Endothelial cell (in vitro differentiated cells): ENCODE measurements around the gene SLC9A9. TPM values are rescaled to one million over a fixed set of nuclear protein-coding genes. Genes with fewer than 3 reads are reported as not detected.

ENCODE experiments used
- DNase-seq: peaks from one replicate; pipeline ENCODE4 v3.0.0; 2021; ENCODE audit warnings: low spot score
- H3K27ac Mint-ChIP-seq: one replicate; pipeline ENCODE4 v1.8.0; 2021; ENCODE audit warnings: mixed read lengths, inconsistent platforms; ENCODE audit not compliant: unreplicated experiment
- H3K27me3 Mint-ChIP-seq: one replicate; pipeline ENCODE4 v1.8.0; 2021; ENCODE audit warnings: mild to moderate bottlenecking, moderate library complexity, mixed read lengths, inconsistent platforms; ENCODE audit not compliant: unreplicated experiment
- H3K36me3 Mint-ChIP-seq: one replicate; pipeline ENCODE4 v1.8.0; 2021; ENCODE audit warnings: mild to moderate bottlenecking, low read depth, mixed read lengths, inconsistent platforms; ENCODE audit not compliant: unreplicated experiment
- H3K4me1 Mint-ChIP-seq: one replicate; pipeline ENCODE4 v1.8.0; 2021; ENCODE audit warnings: mild to moderate bottlenecking, mixed read lengths, inconsistent platforms; ENCODE audit not compliant: unreplicated experiment
- H3K4me3 Mint-ChIP-seq: one replicate; pipeline ENCODE4 v1.8.0; 2021; ENCODE audit warnings: mild to moderate bottlenecking, mixed read lengths, inconsistent platforms; ENCODE audit not compliant: unreplicated experiment
- H3K9me3 Mint-ChIP-seq: one replicate; pipeline ENCODE4 v1.8.0; 2021; ENCODE audit warnings: mixed read lengths, inconsistent platforms; ENCODE audit not compliant: unreplicated experiment
- total RNA-seq: library from RNA; stranded (reverse); fragmentation: NEBNext Ultra II Directional; extraction: Animal tissue kit (Norgen Biotek cat#: 25700); gene quantifications from one replicate; pipeline ENCODE4 v1.2.1, GENCODE V29; 2021; ENCODE audit not compliant: unreplicated experiment
- TF ChIP-seq, protein P1 (sequence below): fragments of 200-600 bp; sonication (generic); IDR thresholded peaks from one replicate; pipeline ENCODE4 v1.5.0; 2021; ENCODE audit warnings: antibody characterized with exemption; ENCODE audit not compliant: unreplicated experiment

The SLC9A9 gene
- total RNA-seq, 1 donor from 2014 or later: 7.9 TPM

DNA sequence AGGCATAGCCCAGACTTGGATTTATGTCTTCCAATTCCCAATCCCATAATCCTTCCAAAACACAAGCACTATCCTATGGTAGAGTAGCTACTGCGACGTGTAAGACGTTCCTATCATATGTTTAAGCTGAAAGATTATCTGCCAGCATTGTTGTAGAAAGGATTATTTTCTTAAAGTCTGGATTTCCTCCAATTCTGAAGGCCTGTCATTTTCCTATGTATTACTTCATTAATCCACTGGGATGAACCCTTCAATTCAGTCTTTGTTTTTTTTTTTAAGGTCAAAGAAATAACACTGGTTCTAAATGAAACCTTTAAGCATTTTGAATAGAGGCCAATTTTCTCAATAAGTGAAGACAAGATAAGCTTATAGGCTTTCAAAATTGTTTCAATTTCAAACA, 289.0 kb downstream of the SLC9A9 start:
- H3K36me3 Mint-ChIP-seq: peaks cover 16% of the 10 kb centered on the region
- DNase-seq: no peak
- no peaks in the 10 kb centered on the region for H3K27me3 Mint-ChIP-seq
- no peak overlapping the region for H3K27ac Mint-ChIP-seq
- H3K9me3 Mint-ChIP-seq: peaks cover 5% of the 10 kb centered on the region
- H3K4me3 Mint-ChIP-seq: no peak overlapping the region
- TF ChIP-seq, protein P1, sequence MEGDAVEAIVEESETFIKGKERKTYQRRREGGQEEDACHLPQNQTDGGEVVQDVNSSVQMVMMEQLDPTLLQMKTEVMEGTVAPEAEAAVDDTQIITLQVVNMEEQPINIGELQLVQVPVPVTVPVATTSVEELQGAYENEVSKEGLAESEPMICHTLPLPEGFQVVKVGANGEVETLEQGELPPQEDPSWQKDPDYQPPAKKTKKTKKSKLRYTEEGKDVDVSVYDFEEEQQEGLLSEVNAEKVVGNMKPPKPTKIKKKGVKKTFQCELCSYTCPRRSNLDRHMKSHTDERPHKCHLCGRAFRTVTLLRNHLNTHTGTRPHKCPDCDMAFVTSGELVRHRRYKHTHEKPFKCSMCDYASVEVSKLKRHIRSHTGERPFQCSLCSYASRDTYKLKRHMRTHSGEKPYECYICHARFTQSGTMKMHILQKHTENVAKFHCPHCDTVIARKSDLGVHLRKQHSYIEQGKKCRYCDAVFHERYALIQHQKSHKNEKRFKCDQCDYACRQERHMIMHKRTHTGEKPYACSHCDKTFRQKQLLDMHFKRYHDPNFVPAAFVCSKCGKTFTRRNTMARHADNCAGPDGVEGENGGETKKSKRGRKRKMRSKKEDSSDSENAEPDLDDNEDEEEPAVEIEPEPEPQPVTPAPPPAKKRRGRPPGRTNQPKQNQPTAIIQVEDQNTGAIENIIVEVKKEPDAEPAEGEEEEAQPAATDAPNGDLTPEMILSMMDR: no peak
- no peaks in the 10 kb centered on the region for H3K4me1 Mint-ChIP-seq

DNA sequence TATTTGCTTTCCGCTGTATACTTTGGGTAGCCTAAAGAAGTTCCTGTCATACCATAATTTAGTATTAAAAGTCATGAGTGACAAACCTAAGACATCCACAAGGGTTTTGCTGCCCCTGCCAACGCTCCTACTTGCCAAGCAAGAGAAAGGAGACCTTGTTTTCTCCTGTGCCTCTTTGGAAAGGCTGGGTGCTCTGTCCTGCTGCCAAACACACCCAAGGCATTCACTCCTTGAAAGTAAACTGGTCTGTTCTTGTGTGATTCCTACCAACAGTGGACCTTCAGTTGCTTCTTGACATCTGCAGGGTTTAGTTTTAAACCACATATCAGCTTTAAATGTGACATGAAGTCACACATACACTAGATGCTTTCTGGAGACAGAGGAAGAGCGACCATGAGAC, 295.4 kb downstream of the SLC9A9 start:
- DNase-seq: no peak
- Mint-ChIP-seq H3K4me3 (no peak overlapping the region), H3K27ac (no peak overlapping the region), H3K9me3 (peaks cover 5% of the 10 kb centered on the region), H3K4me1 (no peaks in the 10 kb centered on the region), H3K36me3 (peaks cover 9% of the 10 kb centered on the region), H3K27me3 (no peaks in the 10 kb centered on the region)
- TF ChIP-seq, protein P1: no peak

DNA sequence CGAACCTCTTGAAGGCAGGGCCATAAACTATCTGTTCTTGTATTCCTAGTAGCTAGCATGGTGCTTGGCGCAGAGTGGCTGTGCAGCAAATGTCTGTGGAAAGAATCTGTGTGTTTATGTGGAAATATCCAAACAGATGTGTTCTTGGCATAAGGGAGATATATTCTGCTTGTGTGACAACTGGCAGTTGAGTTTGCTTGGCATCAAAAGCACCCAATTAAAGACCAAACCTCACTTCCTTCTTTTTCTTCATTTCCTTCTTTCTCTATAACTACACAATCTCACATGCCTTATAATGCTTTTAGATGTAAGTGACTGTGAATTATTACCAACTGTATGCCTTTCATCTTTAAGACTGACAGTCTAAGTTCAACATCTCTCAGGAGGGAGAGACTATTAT, 296.5 kb downstream of the SLC9A9 start:
- no peak for DNase-seq
- no peak overlapping the region for H3K4me3 Mint-ChIP-seq
- H3K27me3 Mint-ChIP-seq: no peaks in the 10 kb centered on the region
- H3K27ac Mint-ChIP-seq: no peak overlapping the region
- TF ChIP-seq, protein P1: no peak
- no peaks in the 10 kb centered on the region for H3K9me3 Mint-ChIP-seq
- H3K36me3 Mint-ChIP-seq: peaks cover 3% of the 10 kb centered on the region
- H3K4me1 Mint-ChIP-seq: no peaks in the 10 kb centered on the region

DNA sequence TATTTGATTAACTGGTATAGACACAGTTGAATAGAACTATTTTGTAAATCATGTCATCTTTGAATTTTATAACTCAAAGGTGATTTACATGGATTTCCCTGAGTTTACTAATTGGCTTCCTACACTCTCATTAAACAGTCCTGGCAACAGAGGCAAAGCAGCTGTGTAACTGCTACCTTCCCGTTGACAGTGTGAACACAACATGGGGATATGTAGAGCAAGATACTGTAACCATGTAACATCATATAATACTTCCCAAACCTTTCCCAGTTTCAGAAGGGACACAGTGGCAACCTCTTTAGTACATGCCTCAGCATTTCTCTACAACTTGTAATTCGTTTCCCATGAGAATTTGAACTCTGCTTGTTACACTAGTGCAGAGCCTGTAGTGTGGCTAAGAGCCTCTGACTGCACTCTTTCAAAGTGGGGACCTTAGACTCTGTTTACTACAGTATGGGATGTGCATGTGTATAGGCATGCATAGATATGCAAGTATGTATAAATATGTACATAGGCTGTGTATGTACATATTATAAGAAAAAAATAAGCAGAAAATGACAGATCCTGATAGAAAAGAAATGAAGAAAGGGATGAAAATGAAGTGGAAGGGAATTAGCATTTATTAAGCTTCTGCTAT, 299.3 kb downstream of the SLC9A9 start:
- TF ChIP-seq, protein P1: no peak
- Mint-ChIP-seq H3K27ac (no peak overlapping the region), H3K27me3 (no peaks in the 10 kb centered on the region), H3K4me3 (no peak overlapping the region), H3K9me3 (no peaks in the 10 kb centered on the region), H3K4me1 (no peaks in the 10 kb centered on the region), H3K36me3 (no peaks in the 10 kb centered on the region)
- DNase-seq: no peak

DNA sequence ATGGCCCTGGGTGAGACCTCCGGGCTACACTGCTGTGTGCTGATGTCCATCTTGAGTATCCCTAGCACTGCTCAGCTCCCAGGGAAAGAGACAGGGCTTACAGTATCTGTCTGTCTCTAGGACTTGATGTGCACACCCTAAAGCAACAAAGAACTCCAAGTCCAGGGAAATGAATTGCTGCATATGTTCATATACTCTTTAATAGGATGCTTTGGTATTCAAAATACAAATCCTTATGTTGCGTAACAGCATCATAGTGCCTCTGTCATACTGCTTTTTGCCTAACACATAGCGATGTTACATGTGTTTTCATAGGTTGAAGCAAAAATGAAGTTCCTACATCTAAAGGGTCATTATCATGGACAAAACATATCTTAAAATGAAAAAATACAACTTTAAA, 299.9 kb downstream of the SLC9A9 start:
- H3K27ac Mint-ChIP-seq: no peak overlapping the region
- H3K27me3 Mint-ChIP-seq: no peaks in the 10 kb centered on the region
- no peak overlapping the region for H3K4me3 Mint-ChIP-seq
- no peaks in the 10 kb centered on the region for H3K4me1 Mint-ChIP-seq
- no peaks in the 10 kb centered on the region for H3K9me3 Mint-ChIP-seq
- TF ChIP-seq, protein P1: no peak
- DNase-seq: no peak
- no peaks in the 10 kb centered on the region for H3K36me3 Mint-ChIP-seq
